PFSK-1 (cell line): ENCODE data around the gene LOC128125822.

Source experiments
- FOXP2 ChIP-seq: optimal IDR thresholded peaks from 2 replicates; pipeline ENCODE3; 2011; ENCODE audit warnings: borderline replicate concordance, control low read depth, inconsistent platforms; ENCODE audit not compliant: insufficient read depth; ENCODE audit errors: extremely low read length, extremely low read depth
- POLR2AphosphoS5 ChIP-seq: IDR thresholded peaks from 2 replicates; pipeline ENCODE4 v1.6.1; 2012; ENCODE audit warnings: low read depth, mild to moderate bottlenecking, control low read depth, low read length, moderate library complexity
- SIN3A ChIP-seq: IDR thresholded peaks from 2 replicates; pipeline ENCODE4 v1.6.1; 2012; ENCODE audit warnings: mild to moderate bottlenecking, low read length, moderate library complexity, borderline replicate concordance; ENCODE audit not compliant: insufficient read depth
- TAF1 ChIP-seq: IDR thresholded peaks from 2 replicates; pipeline ENCODE4 v1.6.1; 2012; ENCODE audit warnings: low read length, control low read depth, borderline replicate concordance; ENCODE audit not compliant: insufficient read depth
- TF ChIP-seq, protein P1 (sequence below), 2 experiments: IDR thresholded peaks; 2 replicates each; pipeline versions ENCODE4 v1.6.1 to v1.8.0; 2011 to 2012; ENCODE audit warnings: low read depth in 2 of 2, low read length in 2 of 2, control low read depth in 1 of 2, inconsistent platforms in 1 of 2, mild to moderate bottlenecking in 1 of 2, moderate library complexity in 1 of 2; ENCODE audit not compliant: insufficient read depth in 1 of 2

The LOC128125822 gene

DNA sequence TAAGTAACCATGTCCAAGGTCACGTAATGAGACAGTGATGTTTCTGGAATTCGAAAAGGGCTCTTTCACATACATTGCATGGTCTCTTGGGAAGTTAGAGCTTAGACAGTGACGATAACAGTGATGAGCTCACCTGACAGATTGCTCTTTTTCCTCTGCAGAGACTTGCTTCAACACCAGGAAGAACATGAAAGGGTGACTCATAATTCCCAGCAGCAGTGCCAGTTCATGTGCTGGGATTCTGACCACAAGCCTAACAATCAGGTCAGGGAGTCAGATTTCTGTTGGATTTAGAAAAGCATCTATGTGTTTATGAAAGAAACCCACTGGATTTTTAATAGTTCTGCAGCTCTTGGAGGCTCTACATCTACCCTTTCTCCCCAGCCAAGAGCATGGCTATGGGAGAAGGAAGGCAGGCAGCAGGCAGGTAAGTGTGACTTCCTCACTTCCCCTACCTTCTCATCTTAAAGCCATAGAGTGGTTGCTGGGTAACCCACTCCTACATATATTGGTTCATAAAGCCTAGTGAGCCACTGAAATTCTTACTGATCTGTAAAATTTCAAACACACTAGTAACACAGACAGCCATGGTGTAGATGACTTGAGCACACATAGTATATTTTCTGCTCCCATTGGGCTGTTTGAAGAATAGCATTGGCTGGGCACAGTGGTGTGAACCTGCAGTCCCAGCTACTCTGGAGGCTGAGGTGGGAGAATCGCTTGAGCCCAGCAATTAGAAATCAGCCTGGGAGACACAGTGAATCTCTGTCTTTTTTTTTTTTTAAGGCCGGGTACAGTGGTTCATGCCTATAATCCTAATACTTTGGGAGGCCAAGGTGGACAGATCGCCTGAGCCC, 44.4 kb upstream of the LOC128125822 start:
- peak; percentile 26; the same call in 1 of the 2 replicates for TF ChIP-seq SIN3A
- TF ChIP-seq, protein P1, sequence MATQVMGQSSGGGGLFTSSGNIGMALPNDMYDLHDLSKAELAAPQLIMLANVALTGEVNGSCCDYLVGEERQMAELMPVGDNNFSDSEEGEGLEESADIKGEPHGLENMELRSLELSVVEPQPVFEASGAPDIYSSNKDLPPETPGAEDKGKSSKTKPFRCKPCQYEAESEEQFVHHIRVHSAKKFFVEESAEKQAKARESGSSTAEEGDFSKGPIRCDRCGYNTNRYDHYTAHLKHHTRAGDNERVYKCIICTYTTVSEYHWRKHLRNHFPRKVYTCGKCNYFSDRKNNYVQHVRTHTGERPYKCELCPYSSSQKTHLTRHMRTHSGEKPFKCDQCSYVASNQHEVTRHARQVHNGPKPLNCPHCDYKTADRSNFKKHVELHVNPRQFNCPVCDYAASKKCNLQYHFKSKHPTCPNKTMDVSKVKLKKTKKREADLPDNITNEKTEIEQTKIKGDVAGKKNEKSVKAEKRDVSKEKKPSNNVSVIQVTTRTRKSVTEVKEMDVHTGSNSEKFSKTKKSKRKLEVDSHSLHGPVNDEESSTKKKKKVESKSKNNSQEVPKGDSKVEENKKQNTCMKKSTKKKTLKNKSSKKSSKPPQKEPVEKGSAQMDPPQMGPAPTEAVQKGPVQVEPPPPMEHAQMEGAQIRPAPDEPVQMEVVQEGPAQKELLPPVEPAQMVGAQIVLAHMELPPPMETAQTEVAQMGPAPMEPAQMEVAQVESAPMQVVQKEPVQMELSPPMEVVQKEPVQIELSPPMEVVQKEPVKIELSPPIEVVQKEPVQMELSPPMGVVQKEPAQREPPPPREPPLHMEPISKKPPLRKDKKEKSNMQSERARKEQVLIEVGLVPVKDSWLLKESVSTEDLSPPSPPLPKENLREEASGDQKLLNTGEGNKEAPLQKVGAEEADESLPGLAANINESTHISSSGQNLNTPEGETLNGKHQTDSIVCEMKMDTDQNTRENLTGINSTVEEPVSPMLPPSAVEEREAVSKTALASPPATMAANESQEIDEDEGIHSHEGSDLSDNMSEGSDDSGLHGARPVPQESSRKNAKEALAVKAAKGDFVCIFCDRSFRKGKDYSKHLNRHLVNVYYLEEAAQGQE (IDR thresholded peaks at IDR 0.05; ENCODE audit: insufficient read depth in 1 of 2, low read depth in 2 of 2, low read length in 2 of 2), result no peak

DNA sequence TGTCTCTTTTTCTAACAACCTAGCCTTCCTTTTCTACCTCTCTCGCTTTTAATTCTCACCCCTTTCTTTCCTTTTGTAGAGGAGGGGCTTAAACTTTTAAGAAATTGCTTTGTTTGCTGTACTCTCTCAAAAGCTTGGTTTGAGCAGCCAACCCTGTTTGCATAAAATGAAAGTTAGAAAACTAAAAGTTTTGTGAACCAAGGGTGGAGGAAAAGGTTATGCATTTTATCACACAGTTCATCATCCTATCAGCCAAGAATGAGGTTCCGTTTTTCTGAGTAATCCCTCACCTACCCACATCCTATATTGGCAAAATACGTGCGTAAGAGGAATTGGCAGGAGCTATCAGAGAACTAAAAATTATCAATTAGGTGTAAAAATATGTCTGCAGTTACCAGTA, 42.8 kb upstream of the LOC128125822 start:
- TF ChIP-seq SIN3A (no peak), POLR2AphosphoS5 (no peak), TAF1 (no peak), FOXP2 (no peak)
- TF ChIP-seq, protein P1 (IDR thresholded peaks at IDR 0.05; ENCODE audit: insufficient read depth in 1 of 2, low read depth in 2 of 2, low read length in 2 of 2), result no peak

DNA sequence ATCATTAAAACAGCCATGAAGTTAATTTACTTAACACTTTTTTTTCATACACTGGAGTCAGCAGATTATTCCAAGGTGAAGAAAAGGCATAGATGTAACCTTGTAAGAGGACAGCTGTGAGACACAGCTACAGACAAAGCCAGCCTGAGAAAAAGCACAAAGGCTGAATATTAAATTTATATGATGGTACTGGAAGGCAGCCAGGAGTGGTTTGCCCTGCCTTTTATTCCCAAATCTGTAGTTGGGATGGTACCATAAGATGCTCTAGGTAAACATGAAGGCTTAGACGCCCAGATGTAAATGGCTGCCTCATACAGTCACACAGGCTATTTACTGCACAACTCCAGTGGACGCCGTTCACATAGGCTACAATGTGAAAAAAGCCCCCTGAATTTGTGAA, 42.1 kb upstream of the LOC128125822 start:
- no peak for TF ChIP-seq SIN3A
- TF ChIP-seq, protein P1 (IDR thresholded peaks at IDR 0.05; ENCODE audit: insufficient read depth in 1 of 2, low read depth in 2 of 2, low read length in 2 of 2), result no peak
- TF ChIP-seq TAF1, result no peak
- no peak for TF ChIP-seq FOXP2
- TF ChIP-seq POLR2AphosphoS5, result no peak

DNA sequence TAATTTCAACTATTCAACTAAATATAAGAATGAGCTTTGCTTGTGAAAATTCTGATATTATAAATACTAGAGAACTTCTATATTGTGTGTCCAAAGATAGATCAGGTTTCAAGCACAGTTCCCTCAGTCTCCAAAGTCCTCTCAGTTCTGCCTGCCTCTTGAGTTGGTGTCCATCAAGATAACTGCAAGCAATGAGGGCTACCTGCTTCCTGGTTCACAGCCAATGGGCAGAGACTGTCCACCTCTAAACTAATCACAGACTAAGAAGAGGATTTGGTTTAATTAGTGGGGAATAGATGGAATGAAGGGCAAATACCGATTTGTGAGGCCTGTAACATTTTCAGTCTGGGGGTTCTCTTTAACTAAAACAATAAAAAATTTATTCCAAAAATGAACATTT, 41.3 kb upstream of the LOC128125822 start:
- no peak for TF ChIP-seq TAF1
- TF ChIP-seq SIN3A, result no peak
- no peak for TF ChIP-seq FOXP2
- TF ChIP-seq, protein P1 (IDR thresholded peaks at IDR 0.05; ENCODE audit: insufficient read depth in 1 of 2, low read depth in 2 of 2, low read length in 2 of 2), result no peak
- TF ChIP-seq POLR2AphosphoS5, result no peak
